ENCODE results near the gene KANSL1L. TPM values are rescaled to one million over a fixed set of nuclear protein-coding genes. Genes with fewer than 3 reads are reported as not detected.
"Not testable (repeated sequence)": the region's sequence is repeated elsewhere in the genome, so short reads cannot be mapped to it uniquely, and the experiment has no call there.

Gene KANSL1L
- total RNA-seq, 1 experiment from 2014 or later = 3.0 TPM

DNA sequence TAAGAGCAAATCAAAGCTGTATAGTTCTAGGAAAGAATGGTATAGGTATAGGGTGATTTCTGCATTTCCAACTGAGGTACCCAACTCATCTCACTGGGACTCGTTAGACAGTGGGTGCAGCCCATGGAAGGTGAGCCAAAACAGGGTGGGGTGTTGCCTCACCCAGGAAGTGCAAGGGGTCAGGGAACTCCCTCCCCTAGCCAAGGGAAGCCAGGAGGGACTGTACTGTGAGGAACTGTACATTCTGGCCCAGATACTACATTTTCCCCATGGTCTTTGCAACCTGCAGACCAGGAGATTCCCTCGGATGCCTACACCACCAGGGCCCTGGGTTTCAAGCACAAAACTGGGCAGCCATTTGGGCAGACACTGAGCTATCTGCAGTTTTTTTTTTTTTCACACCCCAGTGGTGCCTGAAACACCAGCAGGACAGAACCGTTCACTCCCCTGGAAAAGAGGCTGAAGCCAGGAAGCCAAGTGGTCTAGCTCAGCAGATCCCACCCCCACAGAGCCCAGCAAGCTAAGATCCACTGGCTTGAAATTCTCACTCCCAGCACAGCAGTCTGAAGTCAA lies 9.9 kb upstream of the KANSL1L start:
- DNase-seq (ENCODE audit: low spot score); in situ Hi-C loops (cut with HindIII; ENCODE audit: low sequenced_read_pairs): not testable (repeated sequence)

DNA sequence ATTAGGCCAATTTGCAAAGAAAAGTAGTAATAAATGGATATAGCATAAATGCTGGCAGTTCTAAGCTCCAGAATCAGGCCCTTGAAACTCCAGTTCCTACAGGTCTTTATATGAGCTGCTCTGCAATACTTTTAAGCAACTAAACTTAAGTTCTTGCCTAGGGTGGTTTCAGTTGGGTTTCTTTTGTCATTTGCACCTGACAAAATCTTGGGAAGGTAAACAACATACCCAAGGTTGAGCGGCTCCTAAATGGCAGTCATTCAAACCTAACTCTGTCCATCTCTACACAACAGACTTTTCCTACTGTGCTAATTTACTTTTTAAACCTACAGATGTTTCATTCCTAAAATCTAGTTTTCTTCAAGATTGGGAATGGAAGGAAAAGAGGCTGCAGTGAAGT lies 9.3 kb upstream of the KANSL1L start:
- DNase-seq (ENCODE audit: low spot score) = no peak
- in situ Hi-C loops (cut with HindIII; ENCODE audit: low sequenced_read_pairs) = no loop called here

DNA sequence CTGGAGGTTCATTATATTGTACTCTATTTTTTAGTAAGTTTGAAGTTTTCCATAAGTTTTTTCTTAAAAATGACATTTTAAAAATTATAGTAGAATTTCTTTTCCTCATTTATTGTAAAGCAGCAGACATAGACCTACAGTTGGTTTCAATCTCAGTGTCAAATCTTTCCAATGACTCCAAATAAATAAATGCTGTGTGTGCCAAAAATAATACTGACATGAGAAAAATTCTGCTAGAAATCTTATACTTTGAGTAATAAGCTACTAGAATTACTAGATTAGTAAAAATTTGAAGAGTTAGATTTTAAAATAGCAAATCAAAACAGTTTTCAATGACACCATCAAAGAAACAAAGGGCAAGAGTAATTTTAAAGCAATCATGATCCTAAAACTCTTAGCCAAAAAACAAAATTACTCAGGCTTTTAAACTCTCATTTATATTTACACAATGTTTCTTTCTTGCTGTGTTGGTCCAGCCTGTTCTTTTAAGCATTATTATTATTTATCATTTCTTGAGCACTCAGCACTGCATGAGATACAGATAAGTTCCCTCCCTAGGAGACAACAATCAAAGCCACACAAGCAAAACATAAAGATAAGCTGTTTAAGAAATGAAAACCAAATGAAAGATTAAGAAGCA lies 8.3 kb upstream of the KANSL1L start:
- in situ Hi-C loops (cut with HindIII; ENCODE audit: low sequenced_read_pairs) = no loop called here
- DNase-seq (ENCODE audit: low spot score) = no peak

GRCh38 chr2:210177769-210178168 lies 6.6 kb upstream of the KANSL1L start:
- in situ Hi-C loops (cut with HindIII; ENCODE audit: low sequenced_read_pairs) = no loop called here
- no peak for DNase-seq (ENCODE audit: low spot score)

GRCh38 chr2:210177115-210177514 lies 5.9 kb upstream of the KANSL1L start:
- DNase-seq (ENCODE audit: low spot score); in situ Hi-C loops (cut with HindIII; ENCODE audit: low sequenced_read_pairs): not testable (repeated sequence)

DNA sequence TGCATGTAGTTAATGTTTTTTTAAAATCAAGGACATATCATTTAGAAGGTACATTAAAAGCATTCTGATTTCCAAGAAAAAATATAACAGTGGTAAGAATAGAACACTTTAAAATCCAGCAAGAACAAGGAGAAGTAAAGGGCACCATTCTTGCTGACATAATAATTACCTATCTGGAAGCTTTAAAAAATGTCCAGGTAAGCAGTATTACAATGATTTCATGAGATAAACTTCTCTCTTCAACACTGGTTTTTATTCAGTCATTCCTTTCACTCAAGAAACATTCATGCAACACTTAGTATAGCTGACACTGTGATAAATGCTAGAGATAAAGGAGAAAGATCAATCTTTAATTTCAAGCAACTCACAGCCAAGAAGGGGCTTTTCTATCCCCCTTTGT lies 2.9 kb upstream of the KANSL1L start:
- no peak for DNase-seq (ENCODE audit: low spot score)
- in situ Hi-C loops (cut with HindIII; ENCODE audit: low sequenced_read_pairs) = no loop called here

DNA sequence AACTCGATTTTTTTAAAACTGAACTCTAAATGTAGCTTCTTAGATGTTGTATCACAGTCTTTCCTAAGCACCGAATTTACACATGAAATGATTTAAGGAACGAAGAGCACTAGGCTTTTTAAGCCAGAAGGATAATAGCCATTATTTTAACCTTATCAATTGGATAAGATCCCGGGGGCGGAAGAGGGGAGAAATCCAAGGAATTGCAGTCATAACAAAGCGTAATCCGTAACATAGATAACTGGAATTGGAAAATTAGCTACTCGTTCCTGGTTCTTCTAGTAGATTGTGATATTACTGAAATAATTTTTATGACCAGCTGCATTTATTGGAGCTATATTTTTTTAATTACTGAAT lies 988 bp upstream of the KANSL1L start:
- DNase-seq (ENCODE audit: low spot score) = no peak
- in situ Hi-C loops (cut with HindIII; ENCODE audit: low sequenced_read_pairs) = no loop called here

- in situ Hi-C loops (cut with HindIII; ENCODE audit: low sequenced_read_pairs) = no loop called here
- peak; percentile 94 for DNase-seq (ENCODE audit: low spot score)
Observed at GRCh38 chr2:210170446-210171303, 534 bp downstream of the KANSL1L start.

DNA sequence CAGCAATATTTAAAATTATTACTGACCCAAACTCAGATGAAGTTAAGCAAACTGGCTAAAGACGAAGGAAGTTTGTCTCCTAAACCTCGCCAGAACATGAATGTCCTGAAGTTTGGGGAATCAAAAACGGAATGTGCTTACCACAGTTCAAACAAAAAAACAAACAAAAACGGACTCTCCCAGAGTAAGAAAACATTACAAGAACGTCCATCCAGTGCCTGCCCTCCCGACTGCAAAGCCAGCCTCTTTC lies 1.1 kb downstream of the KANSL1L start:
- in situ Hi-C loops (cut with HindIII; ENCODE audit: low sequenced_read_pairs) = no loop called here
- no peak for DNase-seq (ENCODE audit: low spot score)

DNA sequence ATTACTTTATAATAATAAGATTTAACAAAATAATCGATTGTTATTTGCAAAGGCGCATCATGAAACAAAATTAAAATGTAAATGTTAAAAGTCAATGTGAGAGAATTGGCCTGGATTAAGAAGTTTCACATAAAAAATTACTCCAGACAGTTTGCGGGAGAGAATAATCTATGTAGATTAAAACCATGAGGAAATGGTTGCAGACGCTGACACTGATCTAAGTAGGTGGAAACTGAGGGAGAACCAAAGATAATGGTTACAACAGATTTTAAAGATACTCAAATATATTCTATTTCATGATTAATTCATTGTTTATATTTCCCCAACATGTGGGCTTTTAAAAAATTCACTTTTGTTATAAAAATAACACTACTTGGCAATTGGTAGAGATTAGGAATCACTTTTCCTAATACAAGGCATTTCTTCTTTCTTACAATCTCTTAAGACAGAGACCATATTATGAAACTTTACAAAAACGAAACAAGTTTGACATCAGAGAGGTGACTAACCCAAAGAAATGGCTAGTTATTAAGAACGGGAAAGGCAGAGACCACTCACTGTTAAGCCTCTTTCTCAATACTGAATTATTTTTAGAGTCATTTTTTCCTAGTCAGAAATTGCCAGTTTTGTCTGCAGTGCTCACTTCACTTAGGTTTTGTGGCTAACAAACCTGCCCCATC lies 1.6 kb downstream of the KANSL1L start:
- in situ Hi-C loops (cut with HindIII; ENCODE audit: low sequenced_read_pairs) = no loop called here
- DNase-seq (ENCODE audit: low spot score) = no peak

GRCh38 chr2:210167227-210167626 lies 4.0 kb downstream of the KANSL1L start:
- in situ Hi-C loops (cut with HindIII; ENCODE audit: low sequenced_read_pairs) = no loop called here

DNA sequence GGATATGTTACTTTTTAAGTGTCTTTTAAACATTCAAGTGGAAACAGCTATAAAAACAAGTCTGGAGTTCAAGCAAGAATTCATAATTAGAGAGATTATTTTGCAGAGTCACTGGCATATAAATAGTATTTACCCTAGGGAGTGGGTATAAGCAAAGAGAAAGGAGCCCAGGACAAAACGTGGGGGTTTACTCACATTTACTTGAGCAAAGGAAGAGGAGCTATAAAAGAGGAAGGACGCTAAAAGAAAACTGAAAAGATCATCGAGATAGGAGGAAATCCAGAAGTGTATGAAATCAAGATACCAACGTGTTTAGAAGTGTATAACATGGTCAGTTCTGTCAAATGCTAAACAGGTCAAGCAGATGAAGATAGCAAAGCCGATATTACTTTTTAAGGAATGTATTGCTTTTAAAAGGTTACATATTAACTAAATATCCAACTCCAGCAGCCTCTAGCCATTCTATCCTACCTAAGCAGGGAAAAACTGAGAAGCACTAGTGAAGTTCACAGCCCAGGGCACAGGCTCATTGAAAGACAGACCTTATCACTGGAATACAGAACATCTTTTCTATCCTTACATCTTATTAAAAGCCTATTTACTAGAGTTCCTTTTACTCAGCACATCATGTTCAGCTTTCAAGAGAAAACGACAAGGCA lies 8.6 kb downstream of the KANSL1L start:
- in situ Hi-C loops (cut with HindIII; ENCODE audit: low sequenced_read_pairs) = no loop called here
- no peak for DNase-seq (ENCODE audit: low spot score)

More at GRCh38 chr2:210167227-210167626, 4.0 kb downstream of the KANSL1L start:
- DNase-seq (ENCODE audit: low spot score) = no peak

DNA sequence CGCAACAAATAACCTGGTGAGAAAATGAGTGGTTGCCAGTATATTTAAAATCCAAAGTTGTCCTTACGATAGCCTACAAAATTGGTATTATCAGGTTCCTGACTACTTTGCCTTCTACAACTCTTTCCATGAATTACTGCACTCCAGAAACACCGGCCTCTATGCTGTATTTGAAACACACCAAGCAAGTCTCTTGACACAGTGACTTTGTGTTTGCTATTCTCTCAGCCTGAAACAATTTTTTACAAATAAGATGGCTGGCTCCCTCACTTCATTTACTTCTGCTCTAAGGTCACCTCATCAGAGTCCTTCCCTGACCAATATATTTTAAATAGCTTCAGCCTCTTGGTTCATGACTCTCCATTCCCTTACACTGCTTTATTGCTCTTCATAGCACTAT lies 12.2 kb downstream of the KANSL1L start:
- in situ Hi-C loops (cut with HindIII; ENCODE audit: low sequenced_read_pairs) = no loop called here
- DNase-seq (ENCODE audit: low spot score) = no peak

GRCh38 chr2:210158236-210158635 lies 13.0 kb downstream of the KANSL1L start:
- no peak for DNase-seq (ENCODE audit: low spot score)
- in situ Hi-C loops (cut with HindIII; ENCODE audit: low sequenced_read_pairs) = no loop called here

GRCh38 chr2:210157526-210157925 lies 13.7 kb downstream of the KANSL1L start:
- in situ Hi-C loops (cut with HindIII; ENCODE audit: low sequenced_read_pairs) = no loop called here

DNA sequence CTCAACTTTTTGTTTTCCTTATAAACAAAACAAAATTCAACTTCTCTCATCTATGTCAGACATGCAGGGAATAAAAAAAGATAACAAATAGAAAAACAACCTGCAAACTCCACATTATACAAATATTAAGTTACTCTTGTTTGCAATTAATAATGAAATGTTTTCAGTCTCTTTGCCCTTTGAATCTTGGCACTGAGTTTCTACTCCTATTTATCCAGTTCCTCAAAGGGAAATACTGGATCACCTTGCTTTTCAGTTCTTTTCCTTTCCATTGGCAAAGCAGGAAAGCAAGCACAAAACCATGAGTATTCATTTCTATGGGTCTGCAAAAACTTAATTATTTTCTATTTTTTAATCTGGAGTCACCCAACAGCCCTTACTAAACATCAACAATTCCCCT lies 23.6 kb downstream of the KANSL1L start:
- DNase-seq (ENCODE audit: low spot score) = no peak
- in situ Hi-C loops (cut with HindIII; ENCODE audit: low sequenced_read_pairs) = no loop called here

More at GRCh38 chr2:210157526-210157925, 13.7 kb downstream of the KANSL1L start:
- no peak for DNase-seq (ENCODE audit: low spot score)

DNA sequence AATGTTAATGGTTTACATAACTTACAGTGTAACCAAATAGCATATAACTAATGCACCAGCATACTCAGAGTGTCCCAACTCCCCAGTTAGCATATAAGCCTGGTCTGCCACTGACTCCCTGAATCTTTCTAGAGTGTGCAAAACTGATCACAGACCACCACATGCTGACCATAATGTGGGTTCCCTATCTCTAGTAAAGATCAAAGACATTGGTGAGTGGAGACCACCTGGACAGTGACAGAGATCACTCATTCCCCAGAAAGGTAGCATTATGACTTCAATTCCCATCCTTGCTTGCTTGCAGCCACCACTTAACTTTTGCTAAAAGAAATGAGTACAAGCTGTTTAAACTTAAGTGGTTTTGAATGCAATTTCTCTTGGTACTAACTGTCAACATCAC lies 39.0 kb downstream of the KANSL1L start:
- in situ Hi-C loops (cut with HindIII; ENCODE audit: low sequenced_read_pairs) = no loop called here
- no peak for DNase-seq (ENCODE audit: low spot score)

DNA sequence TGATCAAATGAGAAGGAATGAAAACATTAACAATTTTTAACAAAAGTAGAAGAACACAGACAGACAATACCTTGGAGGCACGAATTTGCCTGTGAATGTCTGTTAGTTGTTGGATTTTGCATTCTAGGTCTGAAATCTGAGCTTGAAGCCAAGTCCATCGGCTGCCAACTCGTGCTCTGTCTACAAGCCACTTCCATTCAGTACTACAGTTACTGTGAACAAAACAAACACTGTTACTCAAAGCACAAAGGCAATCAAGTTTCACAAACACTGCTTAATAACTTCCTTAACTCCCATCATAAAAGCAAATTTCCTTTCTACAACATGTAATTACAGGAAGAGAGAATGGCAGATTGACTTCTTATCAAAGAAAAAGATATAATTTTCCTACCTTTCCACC lies 42.2 kb downstream of the KANSL1L start:
- in situ Hi-C loops (cut with HindIII; ENCODE audit: low sequenced_read_pairs) = no loop called here
- no peak for DNase-seq (ENCODE audit: low spot score)

DNA sequence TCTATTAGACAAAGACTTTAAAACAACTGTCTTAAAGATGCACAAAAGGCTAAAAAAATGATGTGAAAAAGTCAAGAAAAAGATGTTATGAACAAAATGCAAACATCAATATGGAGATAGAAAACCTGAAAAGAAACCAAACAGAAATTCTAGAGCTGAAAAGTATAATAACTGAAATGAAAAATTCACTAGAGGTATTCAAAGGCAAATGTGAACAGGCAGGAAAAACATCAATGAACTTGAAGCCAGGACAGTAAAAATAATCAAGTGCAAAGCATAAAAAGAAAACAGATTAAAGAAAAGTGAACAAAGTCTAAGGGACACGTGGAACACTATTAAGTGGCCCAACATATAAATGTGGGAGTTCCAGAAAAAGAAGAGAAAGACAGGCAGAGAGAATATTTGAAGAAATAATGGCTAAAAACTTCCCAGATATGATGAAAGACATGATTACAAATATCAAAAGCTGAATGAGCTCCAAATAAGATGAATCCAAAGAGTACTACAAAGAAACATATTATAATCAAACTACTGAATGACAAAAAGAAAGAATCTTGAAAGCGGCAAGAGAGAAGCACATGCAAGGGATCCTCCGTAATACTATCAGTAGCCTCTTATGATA lies 57.5 kb downstream of the KANSL1L start:
- DNase-seq (ENCODE audit: low spot score) = no peak
- in situ Hi-C loops (cut with HindIII; ENCODE audit: low sequenced_read_pairs) = no loop called here
